ENCODE results near the gene SMAD6.
"Not testable (repeated sequence)": the region's sequence is repeated elsewhere in the genome, so short reads cannot be mapped to it uniquely, and the experiment has no call there.

Gene SMAD6

DNA sequence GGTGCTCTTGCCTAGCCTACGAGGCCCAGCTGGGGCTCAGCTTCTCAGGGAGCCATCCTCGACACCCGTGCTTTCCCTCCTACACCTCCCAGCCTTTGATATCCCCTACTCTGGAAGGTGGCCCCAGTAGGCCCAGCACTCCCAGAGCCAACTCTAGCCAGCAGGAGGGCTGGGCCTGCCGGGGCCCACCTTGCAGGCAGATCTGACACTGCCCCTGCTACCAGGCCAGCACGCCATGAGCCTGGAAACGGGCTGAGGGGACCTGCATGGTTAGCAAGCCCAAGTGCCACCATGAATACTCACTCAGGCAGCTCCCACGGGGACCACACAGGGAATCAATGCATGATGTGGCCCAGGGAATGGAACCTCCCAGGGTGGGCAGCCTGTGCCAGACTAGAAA, 123.7 kb downstream of the SMAD6 start:
- Histone ChIP-seq H3K4me3 (ENCODE audit: low read depth, low read length) (no peak overlapping the region), H3K27ac (ENCODE audit: low read depth, low read length) (no peak overlapping the region), H3K4me1 (ENCODE audit: control insufficient read depth, insufficient read depth, low read length, unreplicated experiment) (peaks cover 15% of the 10 kb centered on the region), H3K27me3 (ENCODE audit: insufficient read depth, low read length) (no peaks in the 10 kb centered on the region), H2AFZ (ENCODE audit: low read length, unreplicated experiment) (no peak overlapping the region), H3K36me3 (ENCODE audit: insufficient read depth, low read length) (no peaks in the 10 kb centered on the region), H3K79me2 (ENCODE audit: control insufficient read depth, insufficient read depth, low read length, unreplicated experiment) (no peaks in the 10 kb centered on the region)

DNA sequence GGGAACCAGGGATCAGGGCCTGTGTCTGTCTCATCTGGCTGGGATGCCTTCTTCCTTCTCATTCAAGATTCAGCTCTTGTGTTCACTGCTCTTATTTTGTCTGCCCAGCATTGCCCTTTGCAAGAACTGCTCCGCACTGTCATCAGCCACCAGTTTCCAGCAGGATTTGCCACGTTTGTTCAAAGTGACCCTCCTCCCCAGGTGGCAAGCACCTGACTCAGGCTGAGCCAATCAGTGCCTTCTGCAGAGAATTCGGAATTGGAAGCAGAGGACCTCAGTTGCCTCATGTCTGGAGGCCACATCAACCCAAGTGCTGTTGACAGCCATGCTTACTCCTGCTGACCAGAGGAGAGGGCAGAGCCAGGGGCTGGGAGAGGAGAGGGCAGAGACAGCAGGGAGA, 124.5 kb downstream of the SMAD6 start:
- Histone ChIP-seq H3K79me2 (ENCODE audit: control insufficient read depth, insufficient read depth, low read length, unreplicated experiment) (no peaks in the 10 kb centered on the region), H3K27me3 (ENCODE audit: insufficient read depth, low read length) (no peaks in the 10 kb centered on the region), H3K27ac (ENCODE audit: low read depth, low read length) (no peak overlapping the region), H3K4me3 (ENCODE audit: low read depth, low read length) (no peak overlapping the region), H3K36me3 (ENCODE audit: insufficient read depth, low read length) (no peaks in the 10 kb centered on the region), H2AFZ (ENCODE audit: low read length, unreplicated experiment) (no peak overlapping the region), H3K4me1 (ENCODE audit: control insufficient read depth, insufficient read depth, low read length, unreplicated experiment) (peaks cover 17% of the 10 kb centered on the region)

DNA sequence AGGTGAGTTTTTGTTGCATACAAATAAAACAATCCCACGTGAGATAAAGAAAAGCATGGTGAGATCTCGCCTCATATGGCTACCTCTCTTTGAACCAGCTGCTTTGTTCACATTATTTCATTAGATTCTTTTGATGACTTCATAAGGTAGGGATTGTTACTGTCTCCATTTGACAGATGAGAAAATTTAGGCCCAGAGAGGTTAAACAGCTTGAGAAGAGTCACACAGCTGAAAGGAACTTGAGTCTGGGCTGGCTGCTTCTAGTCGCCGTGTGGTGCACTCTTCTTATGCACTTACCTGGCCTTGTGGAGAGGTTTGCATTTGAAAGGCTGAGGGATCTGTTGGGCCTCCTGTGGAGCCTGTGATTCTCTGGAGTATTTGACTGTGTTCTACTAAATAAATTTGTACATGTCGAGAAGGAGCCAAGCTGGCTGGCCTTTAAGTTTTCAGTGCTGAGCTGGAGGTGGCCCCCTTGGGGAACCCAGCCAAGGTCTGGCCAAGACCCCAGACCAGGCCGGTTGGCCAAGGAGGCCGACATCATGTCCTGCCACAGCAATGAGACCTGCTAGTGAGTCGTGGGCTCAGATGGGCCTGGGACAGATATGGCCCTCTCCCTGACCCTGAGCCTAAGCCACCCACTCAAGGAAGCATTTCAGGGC, 125.1 kb downstream of the SMAD6 start:
- Histone ChIP-seq H3K27me3 (ENCODE audit: insufficient read depth, low read length) (no peaks in the 10 kb centered on the region), H3K4me3 (ENCODE audit: low read depth, low read length) (no peak overlapping the region), H3K79me2 (ENCODE audit: control insufficient read depth, insufficient read depth, low read length, unreplicated experiment) (no peaks in the 10 kb centered on the region), H3K27ac (ENCODE audit: low read depth, low read length) (no peak overlapping the region), H3K4me1 (ENCODE audit: control insufficient read depth, insufficient read depth, low read length, unreplicated experiment) (peaks cover 21% of the 10 kb centered on the region), H3K36me3 (ENCODE audit: insufficient read depth, low read length) (no peaks in the 10 kb centered on the region), H2AFZ (ENCODE audit: low read length, unreplicated experiment) (no peak overlapping the region)

DNA sequence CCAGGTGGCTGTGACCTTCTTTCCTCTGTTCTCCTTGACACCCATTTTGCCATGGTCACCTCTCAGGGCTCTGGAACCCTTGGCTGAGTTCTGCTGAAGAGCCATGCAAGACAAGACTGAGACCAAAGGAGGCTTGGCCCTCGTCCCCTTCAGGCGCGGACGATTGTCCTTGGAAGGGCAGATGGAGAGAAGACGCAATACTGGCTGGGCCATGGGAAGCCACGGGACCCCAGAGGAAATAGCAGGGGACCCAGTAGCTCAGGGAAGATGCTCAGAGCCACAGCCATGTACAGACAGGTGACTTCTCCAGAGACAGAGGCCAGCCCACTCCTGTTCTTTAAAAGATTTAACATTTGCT, 125.6 kb downstream of the SMAD6 start:
- Histone ChIP-seq H3K4me3 (ENCODE audit: low read depth, low read length) (no peak overlapping the region), H2AFZ (ENCODE audit: low read length, unreplicated experiment) (no peak overlapping the region), H3K79me2 (ENCODE audit: control insufficient read depth, insufficient read depth, low read length, unreplicated experiment) (no peaks in the 10 kb centered on the region), H3K4me1 (ENCODE audit: control insufficient read depth, insufficient read depth, low read length, unreplicated experiment) (peaks cover 26% of the 10 kb centered on the region), H3K27me3 (ENCODE audit: insufficient read depth, low read length) (no peaks in the 10 kb centered on the region), H3K36me3 (ENCODE audit: insufficient read depth, low read length) (no peaks in the 10 kb centered on the region), H3K27ac (ENCODE audit: low read depth, low read length) (no peak overlapping the region)

DNA sequence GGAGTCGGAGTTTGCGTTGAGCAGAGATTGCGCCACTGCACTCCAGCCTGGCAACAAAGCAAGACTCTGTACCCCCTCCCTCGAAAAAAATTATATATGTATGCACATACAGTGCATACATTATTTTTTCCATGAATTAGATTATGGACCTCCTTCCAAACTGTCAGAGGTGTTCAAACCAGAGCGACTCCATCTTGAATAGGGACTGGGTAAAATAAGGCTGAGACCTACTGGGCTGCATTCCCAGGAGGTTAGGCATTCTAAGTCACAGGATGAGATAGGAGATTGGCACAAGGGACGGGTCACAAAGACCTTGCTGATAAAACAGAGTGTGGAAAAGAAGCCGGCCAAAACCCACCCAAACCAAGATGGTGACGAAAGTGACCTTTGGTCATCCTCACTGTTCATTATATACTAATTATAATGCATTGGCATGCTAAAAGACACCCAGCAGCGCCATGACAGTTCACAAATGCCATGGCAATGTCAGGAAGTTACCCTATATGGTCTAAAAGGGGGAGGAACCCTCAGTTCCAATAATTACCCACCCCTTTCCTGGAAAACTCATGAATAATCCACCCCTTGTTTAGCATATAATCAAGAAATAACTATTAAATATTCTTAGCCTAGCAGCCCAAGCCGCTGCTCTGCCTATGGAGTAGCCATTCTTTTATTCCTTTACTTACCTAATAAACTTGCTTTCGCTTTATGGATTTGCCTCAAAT, 126.9 kb downstream of the SMAD6 start:
- H3K4me3 ChIP-seq (ENCODE audit: low read depth, low read length); H3K79me2 ChIP-seq (ENCODE audit: control insufficient read depth, insufficient read depth, low read length, unreplicated experiment); H3K27me3 ChIP-seq (ENCODE audit: insufficient read depth, low read length); H2AFZ ChIP-seq (ENCODE audit: low read length, unreplicated experiment); H3K36me3 ChIP-seq (ENCODE audit: insufficient read depth, low read length); H3K27ac ChIP-seq (ENCODE audit: low read depth, low read length): not testable (repeated sequence)
- H3K4me1 ChIP-seq (ENCODE audit: control insufficient read depth, insufficient read depth, low read length, unreplicated experiment), result peaks cover 33% of the 10 kb centered on the region

DNA sequence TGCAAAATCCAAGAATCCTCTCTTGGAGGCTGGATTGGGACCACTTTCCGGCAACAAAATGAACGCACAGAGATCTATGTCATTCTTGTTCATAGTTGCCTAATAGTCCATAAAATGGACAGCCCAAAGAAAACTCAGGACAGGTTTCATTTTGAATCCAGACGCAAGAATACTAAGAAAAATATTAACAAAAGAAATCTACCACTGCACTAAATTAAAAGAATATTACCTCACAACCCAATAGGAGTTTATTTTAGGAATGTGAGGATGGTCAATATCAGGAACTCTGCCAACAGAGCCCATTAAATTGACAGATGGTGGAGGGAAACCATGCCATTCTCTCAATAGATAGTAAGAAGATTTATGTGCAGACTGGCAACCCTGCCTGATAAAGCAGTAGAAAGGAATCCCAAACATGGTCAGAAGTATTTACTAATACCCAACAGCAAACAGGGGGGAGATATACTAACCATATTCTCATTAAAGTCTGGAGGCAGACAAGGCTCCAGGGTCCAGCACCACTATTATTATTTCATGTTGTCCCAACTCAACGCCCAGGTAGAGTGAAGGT, 127.6 kb downstream of the SMAD6 start:
- Histone ChIP-seq H3K27ac (ENCODE audit: low read depth, low read length) (peak overlapping the region; percentile 17; the same call in 1 of the 2 replicates), H3K79me2 (ENCODE audit: control insufficient read depth, insufficient read depth, low read length, unreplicated experiment) (no peaks in the 10 kb centered on the region), H3K4me3 (ENCODE audit: low read depth, low read length) (no peak overlapping the region), H3K36me3 (ENCODE audit: insufficient read depth, low read length) (no peaks in the 10 kb centered on the region), H3K27me3 (ENCODE audit: insufficient read depth, low read length) (no peaks in the 10 kb centered on the region), H3K4me1 (ENCODE audit: control insufficient read depth, insufficient read depth, low read length, unreplicated experiment) (peaks cover 33% of the 10 kb centered on the region), H2AFZ (ENCODE audit: low read length, unreplicated experiment) (no peak overlapping the region)

DNA sequence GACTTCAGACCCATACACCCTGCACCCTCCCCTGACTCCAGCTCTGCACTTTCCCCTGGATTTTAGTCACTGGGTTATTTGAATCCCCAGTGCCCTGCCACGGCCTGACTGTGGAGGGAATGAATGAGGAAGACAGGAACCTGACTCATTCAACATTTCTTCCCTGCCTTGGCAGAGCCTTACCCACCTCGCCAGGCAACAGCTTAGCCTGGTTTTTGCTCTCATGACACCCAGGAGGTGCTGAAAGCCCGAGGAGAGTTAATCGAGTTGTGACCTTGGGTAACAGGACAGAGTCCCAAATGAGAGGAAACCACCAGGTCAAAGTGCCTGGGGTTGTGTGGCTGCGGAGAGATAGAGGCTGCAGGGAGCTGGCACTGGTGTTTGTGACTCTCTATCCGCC, 128.3 kb downstream of the SMAD6 start:
- H3K4me3 ChIP-seq (ENCODE audit: low read depth, low read length), result no peak overlapping the region
- no peaks in the 10 kb centered on the region for H3K36me3 ChIP-seq (ENCODE audit: insufficient read depth, low read length)
- H3K27me3 ChIP-seq (ENCODE audit: insufficient read depth, low read length), result no peaks in the 10 kb centered on the region
- H3K79me2 ChIP-seq (ENCODE audit: control insufficient read depth, insufficient read depth, low read length, unreplicated experiment), result no peaks in the 10 kb centered on the region
- peaks cover 33% of the 10 kb centered on the region for H3K4me1 ChIP-seq (ENCODE audit: control insufficient read depth, insufficient read depth, low read length, unreplicated experiment)
- H2AFZ ChIP-seq (ENCODE audit: low read length, unreplicated experiment), result no peak overlapping the region
- peak overlapping the region; percentile 67 for H3K27ac ChIP-seq (ENCODE audit: low read depth, low read length)

DNA sequence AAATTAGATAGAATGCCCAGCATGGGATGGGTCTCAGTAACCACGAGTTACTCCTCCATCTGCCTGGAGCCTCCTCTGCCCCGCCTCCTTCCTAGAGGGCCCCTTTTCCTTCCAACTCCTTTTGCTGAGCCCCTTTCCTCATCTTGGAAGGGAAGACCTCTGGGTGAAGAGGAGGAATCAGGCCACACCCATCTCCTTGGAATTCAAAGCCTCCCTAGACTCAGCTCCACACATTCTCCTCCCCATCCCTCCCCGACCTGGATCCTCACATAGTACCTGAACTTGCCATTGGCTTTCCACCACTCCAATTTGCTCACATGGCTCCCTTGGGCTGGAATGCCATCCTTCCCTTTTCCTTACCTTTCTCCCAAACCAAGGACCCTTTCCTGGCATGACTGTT, 128.8 kb downstream of the SMAD6 start:
- H3K79me2 ChIP-seq (ENCODE audit: control insufficient read depth, insufficient read depth, low read length, unreplicated experiment), result no peaks in the 10 kb centered on the region
- H3K4me3 ChIP-seq (ENCODE audit: low read depth, low read length), result no peak overlapping the region
- no peak overlapping the region for H2AFZ ChIP-seq (ENCODE audit: low read length, unreplicated experiment)
- peaks cover 33% of the 10 kb centered on the region for H3K4me1 ChIP-seq (ENCODE audit: control insufficient read depth, insufficient read depth, low read length, unreplicated experiment)
- peak overlapping the region; percentile 67 for H3K27ac ChIP-seq (ENCODE audit: low read depth, low read length)
- no peaks in the 10 kb centered on the region for H3K36me3 ChIP-seq (ENCODE audit: insufficient read depth, low read length)
- H3K27me3 ChIP-seq (ENCODE audit: insufficient read depth, low read length), result no peaks in the 10 kb centered on the region

DNA sequence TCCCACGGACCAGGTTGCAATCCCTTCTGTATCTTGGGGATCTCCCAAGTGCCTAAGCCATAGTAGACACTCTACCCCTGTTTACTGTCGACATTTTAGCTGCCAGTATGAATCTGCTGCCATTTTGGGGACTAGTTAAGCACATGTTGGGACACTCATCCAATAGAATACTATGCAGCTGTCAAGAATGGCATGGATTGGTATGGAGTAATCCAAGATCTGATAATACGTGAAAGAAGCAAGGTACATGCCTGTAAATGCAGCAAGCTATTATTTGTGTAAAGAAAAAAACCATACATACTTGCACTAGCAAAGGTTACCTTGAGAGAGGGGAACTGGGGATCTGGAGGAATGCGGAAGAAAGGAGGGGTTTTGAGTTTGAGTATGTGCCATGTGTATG, 129.3 kb downstream of the SMAD6 start:
- no peak overlapping the region for H2AFZ ChIP-seq (ENCODE audit: low read length, unreplicated experiment)
- H3K27ac ChIP-seq (ENCODE audit: low read depth, low read length), result 0 out of 2 replicates have a peak overlapping the region, but pooled peaks have one; percentile 67
- no peaks in the 10 kb centered on the region for H3K79me2 ChIP-seq (ENCODE audit: control insufficient read depth, insufficient read depth, low read length, unreplicated experiment)
- H3K4me3 ChIP-seq (ENCODE audit: low read depth, low read length), result no peak overlapping the region
- H3K27me3 ChIP-seq (ENCODE audit: insufficient read depth, low read length), result no peaks in the 10 kb centered on the region
- peaks cover 33% of the 10 kb centered on the region for H3K4me1 ChIP-seq (ENCODE audit: control insufficient read depth, insufficient read depth, low read length, unreplicated experiment)
- no peaks in the 10 kb centered on the region for H3K36me3 ChIP-seq (ENCODE audit: insufficient read depth, low read length)

DNA sequence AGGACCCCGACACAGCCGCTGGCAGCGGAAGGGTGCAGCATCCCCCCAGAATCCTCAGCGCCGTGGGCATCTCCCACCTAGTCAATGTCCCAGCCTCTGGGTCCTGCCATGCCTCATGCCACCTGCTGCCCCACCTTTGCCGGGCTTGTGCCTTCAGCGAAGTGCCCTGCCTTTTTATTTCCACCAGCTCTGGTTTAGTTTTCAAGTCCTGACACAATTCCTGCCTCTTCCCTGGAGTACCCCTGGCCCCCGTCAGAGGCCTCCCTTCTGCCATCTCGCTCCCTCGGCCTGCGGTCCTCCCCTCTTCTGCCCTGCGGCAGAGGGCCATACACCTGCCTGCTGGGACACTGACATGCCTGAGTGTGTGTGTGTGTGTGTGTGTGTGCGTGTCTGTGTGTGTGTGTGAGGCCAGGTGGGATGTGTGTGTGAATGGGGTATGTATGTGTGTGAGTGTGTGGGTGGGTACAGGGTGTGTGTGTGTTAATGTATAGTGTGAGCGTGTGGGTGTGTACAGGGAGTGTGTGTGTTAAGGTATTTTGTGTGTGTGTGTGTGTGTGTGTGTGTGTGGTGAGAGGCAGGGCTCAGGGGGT, 129.9 kb downstream of the SMAD6 start:
- Histone ChIP-seq H3K4me1 (ENCODE audit: control insufficient read depth, insufficient read depth, low read length, unreplicated experiment) (peaks cover 33% of the 10 kb centered on the region), H2AFZ (ENCODE audit: low read length, unreplicated experiment) (no peak overlapping the region)

More for the DNA sequence above, 129.9 kb downstream of the SMAD6 start:
- Histone ChIP-seq H3K36me3 (ENCODE audit: insufficient read depth, low read length) (no peaks in the 10 kb centered on the region), H3K27ac (ENCODE audit: low read depth, low read length) (no peak overlapping the region), H3K79me2 (ENCODE audit: control insufficient read depth, insufficient read depth, low read length, unreplicated experiment) (no peaks in the 10 kb centered on the region), H3K27me3 (ENCODE audit: insufficient read depth, low read length) (no peaks in the 10 kb centered on the region), H3K4me3 (ENCODE audit: low read depth, low read length) (no peak overlapping the region)

Measured in ACC112 (cell line).